ENCODE data around the gene DNAJA2. TPM values are rescaled to one million over a fixed set of nuclear protein-coding genes. Genes with fewer than 3 reads are reported as not detected.
"Not testable (repeated sequence)": the region's sequence is repeated elsewhere in the genome, so short reads cannot be mapped to it uniquely, and the experiment has no call there.

Gene DNAJA2
- total and polyA plus RNA-seq, 2 experiments from 2014 or later = 62.3 to 72.8 TPM

- no peak overlapping the region for H3K4me3 ChIP-seq
- no peaks in the 10 kb centered on the region for H3K9me2 ChIP-seq (replicated peaks; ENCODE audit: insufficient read depth)
- H3K27ac ChIP-seq = no peak overlapping the region
- H3K4me2 ChIP-seq = no peak overlapping the region
- H4K20me1 ChIP-seq (ENCODE audit: insufficient read depth, poor library complexity, severe bottlenecking) = no peaks in the 10 kb centered on the region
- no peaks in the 10 kb centered on the region for H3K27me3 ChIP-seq
- no peak overlapping the region for H2AFZ ChIP-seq
- H3K4me1 ChIP-seq (ENCODE audit: insufficient read depth) = no peaks in the 10 kb centered on the region
- DNase-seq (ENCODE audit: low spot score) = no peak
- TF ChIP-seq EZH2phosphoT487 (IDR thresholded peaks at IDR 0.05; ENCODE audit: low read depth, severe bottlenecking, unreplicated experiment) (no peak), EZH2 (IDR thresholded peaks at IDR 0.05; ENCODE audit: borderline replicate concordance) (no peak)
- TF ChIP-seq, protein P1, sequence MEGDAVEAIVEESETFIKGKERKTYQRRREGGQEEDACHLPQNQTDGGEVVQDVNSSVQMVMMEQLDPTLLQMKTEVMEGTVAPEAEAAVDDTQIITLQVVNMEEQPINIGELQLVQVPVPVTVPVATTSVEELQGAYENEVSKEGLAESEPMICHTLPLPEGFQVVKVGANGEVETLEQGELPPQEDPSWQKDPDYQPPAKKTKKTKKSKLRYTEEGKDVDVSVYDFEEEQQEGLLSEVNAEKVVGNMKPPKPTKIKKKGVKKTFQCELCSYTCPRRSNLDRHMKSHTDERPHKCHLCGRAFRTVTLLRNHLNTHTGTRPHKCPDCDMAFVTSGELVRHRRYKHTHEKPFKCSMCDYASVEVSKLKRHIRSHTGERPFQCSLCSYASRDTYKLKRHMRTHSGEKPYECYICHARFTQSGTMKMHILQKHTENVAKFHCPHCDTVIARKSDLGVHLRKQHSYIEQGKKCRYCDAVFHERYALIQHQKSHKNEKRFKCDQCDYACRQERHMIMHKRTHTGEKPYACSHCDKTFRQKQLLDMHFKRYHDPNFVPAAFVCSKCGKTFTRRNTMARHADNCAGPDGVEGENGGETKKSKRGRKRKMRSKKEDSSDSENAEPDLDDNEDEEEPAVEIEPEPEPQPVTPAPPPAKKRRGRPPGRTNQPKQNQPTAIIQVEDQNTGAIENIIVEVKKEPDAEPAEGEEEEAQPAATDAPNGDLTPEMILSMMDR (IDR thresholded peaks at IDR 0.05; ENCODE audit: poor library complexity) = no peak
- no peaks in the 10 kb centered on the region for H3K36me3 ChIP-seq (replicated peaks; ENCODE audit: insufficient read depth, low read depth)
- H3K79me2 ChIP-seq = no peaks in the 10 kb centered on the region
- H3K9me3 ChIP-seq (ENCODE audit: low read depth) = no peaks in the 10 kb centered on the region
- WGBS (ENCODE audit: low lambda C conversion rate, missing lambda C conversion rate) = 93% methylated on average over 2 of the region's 2 CpGs
Measured at GRCh38 chr16:47008612-47009011, 35.1 kb upstream of the DNAJA2 start.

- H3K4me2 ChIP-seq = no peak overlapping the region
- 93% methylated on average over 4 of the region's 4 CpGs for WGBS (ENCODE audit: low lambda C conversion rate, missing lambda C conversion rate)
- no peaks in the 10 kb centered on the region for H3K9me2 ChIP-seq (replicated peaks; ENCODE audit: insufficient read depth)
- no peaks in the 10 kb centered on the region for H3K36me3 ChIP-seq (replicated peaks; ENCODE audit: insufficient read depth, low read depth)
- H3K27me3 ChIP-seq = no peaks in the 10 kb centered on the region
- TF ChIP-seq EZH2 (IDR thresholded peaks at IDR 0.05; ENCODE audit: borderline replicate concordance) = no peak
- no peak for TF ChIP-seq EZH2phosphoT487 (IDR thresholded peaks at IDR 0.05; ENCODE audit: low read depth, severe bottlenecking, unreplicated experiment)
- TF ChIP-seq, protein P1 (IDR thresholded peaks at IDR 0.05; ENCODE audit: poor library complexity) = no peak
- H3K79me2 ChIP-seq = no peaks in the 10 kb centered on the region
- H4K20me1 ChIP-seq (ENCODE audit: insufficient read depth, poor library complexity, severe bottlenecking) = no peaks in the 10 kb centered on the region
- no peak overlapping the region for H3K4me3 ChIP-seq
- no peak overlapping the region for H3K27ac ChIP-seq
- no peak for DNase-seq (ENCODE audit: low spot score)
- no peaks in the 10 kb centered on the region for H3K4me1 ChIP-seq (ENCODE audit: insufficient read depth)
- H3K9me3 ChIP-seq (ENCODE audit: low read depth) = no peaks in the 10 kb centered on the region
- no peak overlapping the region for H2AFZ ChIP-seq
Measured at GRCh38 chr16:47008174-47008573, 34.7 kb upstream of the DNAJA2 start.

GRCh38 chr16:47004652-47005051 lies 31.2 kb upstream of the DNAJA2 start:
- Histone ChIP-seq H3K27me3 (no peaks in the 10 kb centered on the region), H3K36me3 (replicated peaks; ENCODE audit: insufficient read depth, low read depth) (no peaks in the 10 kb centered on the region), H3K4me1 (ENCODE audit: insufficient read depth) (no peaks in the 10 kb centered on the region), H3K9me2 (replicated peaks; ENCODE audit: insufficient read depth) (no peaks in the 10 kb centered on the region), H3K9me3 (ENCODE audit: low read depth) (no peaks in the 10 kb centered on the region), H3K4me3 (no peak overlapping the region), H3K4me2 (no peak overlapping the region), H4K20me1 (ENCODE audit: insufficient read depth, poor library complexity, severe bottlenecking) (no peaks in the 10 kb centered on the region), H2AFZ (no peak overlapping the region), H3K27ac (no peak overlapping the region), H3K79me2 (no peaks in the 10 kb centered on the region)
- no peak for DNase-seq (ENCODE audit: low spot score)
- TF ChIP-seq, protein P1 (IDR thresholded peaks at IDR 0.05; ENCODE audit: poor library complexity) = no peak
- no peak for TF ChIP-seq EZH2 (IDR thresholded peaks at IDR 0.05; ENCODE audit: borderline replicate concordance)
- no peak for TF ChIP-seq EZH2phosphoT487 (IDR thresholded peaks at IDR 0.05; ENCODE audit: low read depth, severe bottlenecking, unreplicated experiment)
- WGBS (ENCODE audit: low lambda C conversion rate, missing lambda C conversion rate) = 75% methylated on average over 2 of the region's 2 CpGs

- not testable (repeated sequence) for H3K4me3 ChIP-seq; H3K36me3 ChIP-seq (replicated peaks; ENCODE audit: insufficient read depth, low read depth); H3K27me3 ChIP-seq; H3K27ac ChIP-seq; DNase-seq (ENCODE audit: low spot score); H3K9me2 ChIP-seq (replicated peaks; ENCODE audit: insufficient read depth); H3K4me1 ChIP-seq (ENCODE audit: insufficient read depth); H3K79me2 ChIP-seq; H4K20me1 ChIP-seq (ENCODE audit: insufficient read depth, poor library complexity, severe bottlenecking); H3K9me3 ChIP-seq (ENCODE audit: low read depth); H2AFZ ChIP-seq; H3K4me2 ChIP-seq
- WGBS (ENCODE audit: low lambda C conversion rate, missing lambda C conversion rate) = 100% methylated on average over 2 of the region's 29 CpGs
Measured at GRCh38 chr16:47000066-47000465, 26.6 kb upstream of the DNAJA2 start.
